Measurements from ENCODE around the gene SAT2.
A peak's percentile ranks its signal among the peaks of the same experiment; 100 is the strongest.

SAT2 gene

GRCh38 chr17:7579001-7579833 lies 48.4 kb downstream of the SAT2 start, which contains the start of gene CD68:
CD68 (plus strand) TSS chr17:7579638; CDS start chr17:7579678, 40 bp downstream.
- H3K27me3 ChIP-seq (ENCODE audit: insufficient read depth, poor library complexity, severe bottlenecking), result no peaks in the 10 kb centered on the region
- H3K27ac ChIP-seq (ENCODE audit: poor library complexity, severe bottlenecking), result peak within 1 kb of the TSS; percentile 98
- peak; percentile 89 for DNase-seq (ENCODE audit: low spot score)
- ATAC-seq (ENCODE audit: low read depth), result peak; percentile 76
- TF ChIP-seq CTCF (IDR thresholded peaks at IDR 0.05; ENCODE audit: poor library complexity, severe bottlenecking), result no peak
- no peaks in the 10 kb centered on the region for H3K9me3 ChIP-seq (ENCODE audit: severe bottlenecking)
- peaks cover 49% of the 10 kb centered on the region for H3K36me3 ChIP-seq (ENCODE audit: low read depth)
- no peak within 1 kb of the TSS for H3K4me3 ChIP-seq (ENCODE audit: severe bottlenecking)
- peaks cover 29% of the 10 kb centered on the region for H3K4me1 ChIP-seq (ENCODE audit: insufficient read depth, poor library complexity, severe bottlenecking)

GRCh38 chr17:7577327-7578199 lies 50.1 kb downstream of the SAT2 start:
- Histone ChIP-seq H3K36me3 (ENCODE audit: low read depth) (peaks cover 64% of the 10 kb centered on the region), H3K4me1 (ENCODE audit: insufficient read depth, poor library complexity, severe bottlenecking) (peaks cover 23% of the 10 kb centered on the region), H3K4me3 (ENCODE audit: severe bottlenecking) (no peak overlapping the region), H3K27me3 (ENCODE audit: insufficient read depth, poor library complexity, severe bottlenecking) (no peaks in the 10 kb centered on the region), H3K9me3 (ENCODE audit: severe bottlenecking) (no peaks in the 10 kb centered on the region), H3K27ac (ENCODE audit: poor library complexity, severe bottlenecking) (peak overlapping the region; percentile 98)
- no peak for ATAC-seq (ENCODE audit: low read depth)
- no peak for TF ChIP-seq CTCF (IDR thresholded peaks at IDR 0.05; ENCODE audit: poor library complexity, severe bottlenecking)
- DNase-seq (ENCODE audit: low spot score), result no peak

GRCh38 chr17:7576432-7576937 lies 51.1 kb downstream of the SAT2 start:
- H3K4me1 ChIP-seq (ENCODE audit: insufficient read depth, poor library complexity, severe bottlenecking), result peaks cover 23% of the 10 kb centered on the region
- DNase-seq (ENCODE audit: low spot score) (no peak), ATAC-seq (ENCODE audit: low read depth) (no peak)
- H3K27ac ChIP-seq (ENCODE audit: poor library complexity, severe bottlenecking), result peak overlapping the region; percentile 98
- no peaks in the 10 kb centered on the region for H3K27me3 ChIP-seq (ENCODE audit: insufficient read depth, poor library complexity, severe bottlenecking)
- H3K9me3 ChIP-seq (ENCODE audit: severe bottlenecking), result no peaks in the 10 kb centered on the region
- TF ChIP-seq CTCF (IDR thresholded peaks at IDR 0.05; ENCODE audit: poor library complexity, severe bottlenecking), result no peak
- H3K36me3 ChIP-seq (ENCODE audit: low read depth), result peaks cover 64% of the 10 kb centered on the region
- H3K4me3 ChIP-seq (ENCODE audit: severe bottlenecking), result no peak overlapping the region
